Liver (tissue), 9 donors: ENCODE results near the gene ARHGAP9. TPM values are rescaled to one million over a fixed set of nuclear protein-coding genes. Genes with fewer than 3 reads are reported as not detected.

Experiments used
- DNase-seq: peaks from one replicate; pipeline ENCODE4 v3.0.0-alpha.2; 2017; ENCODE audit warnings: low spot score
- H3K27ac ChIP-seq, 2 donors: one replicate each; pipeline ENCODE4 v1.7.0; 2013; ENCODE audit warnings: inconsistent platforms in 2 of 2, low read length in 2 of 2, control low read depth in 1 of 2, low read depth in 1 of 2, mild to moderate bottlenecking in 1 of 2
- H3K27me3 ChIP-seq, 4 donors: one replicate each; pipeline versions ENCODE4 v1.6.1 to v1.7.0; 2013; ENCODE audit warnings: low read length in 3 of 4, inconsistent platforms in 1 of 4, mild to moderate bottlenecking in 1 of 4, moderate library complexity in 1 of 4; ENCODE audit not compliant: control insufficient read depth in 4 of 4, insufficient read depth in 4 of 4
- H3K36me3 ChIP-seq, 4 donors: one replicate each; pipeline versions ENCODE4 v1.6.1 to v1.7.0; 2013; ENCODE audit warnings: low read length in 3 of 4, mild to moderate bottlenecking in 3 of 4, low read depth in 1 of 4, moderate library complexity in 1 of 4; ENCODE audit not compliant: control insufficient read depth in 4 of 4, insufficient read depth in 3 of 4
- H3K4me1 ChIP-seq, 4 donors: one replicate each; pipeline versions ENCODE4 v1.6.1 to v1.7.0; 2013; ENCODE audit warnings: low read length in 3 of 4, mild to moderate bottlenecking in 3 of 4, moderate library complexity in 1 of 4; ENCODE audit not compliant: control insufficient read depth in 4 of 4, insufficient read depth in 4 of 4
- H3K4me3 ChIP-seq, 3 donors: one replicate each; pipeline versions ENCODE4 v1.6.1 to v1.7.0; 2013; ENCODE audit warnings: low read length in 3 of 3, control low read depth in 1 of 3, low read depth in 1 of 3, mild to moderate bottlenecking in 1 of 3
- H3K9ac ChIP-seq, 2 donors: one replicate each; pipeline ENCODE4 v1.7.0; 2013; ENCODE audit warnings: low read length in 2 of 2, mild to moderate bottlenecking in 2 of 2, moderate library complexity in 2 of 2, control low read depth in 1 of 2, low read depth in 1 of 2
- H3K9me3 ChIP-seq, 4 donors: one replicate each; pipeline versions ENCODE4 v1.6.1 to v1.7.0; 2013; ENCODE audit warnings: low read length in 3 of 4; ENCODE audit not compliant: control insufficient read depth in 4 of 4
- ATF3 ChIP-seq: IDR thresholded peaks from 2 replicates; pipeline ENCODE4 v1.6.1; 2016; ENCODE audit warnings: antibody characterized with exemption
- EGR1 ChIP-seq, 2 donors: IDR thresholded peaks; 2 replicates each; pipeline ENCODE4 v1.6.1; 2016 to 2018; ENCODE audit warnings: antibody characterized with exemption in 2 of 2, low read depth in 2 of 2
- FOXA1 ChIP-seq: IDR thresholded peaks from 2 replicates; pipeline ENCODE4 v1.6.1; 2016; ENCODE audit warnings: antibody characterized with exemption
- FOXA2 ChIP-seq: IDR thresholded peaks from 2 replicates; pipeline ENCODE4 v1.6.1; 2016; ENCODE audit warnings: antibody characterized with exemption
- GABPA ChIP-seq, 2 donors: IDR thresholded peaks in 1 of 2; conservative IDR thresholded peaks in 1 of 2; 2 replicates each; pipeline ENCODE4 v1.6.1; 2016; ENCODE audit warnings: antibody characterized with exemption in 2 of 2, mild to moderate bottlenecking in 1 of 2, moderate library complexity in 1 of 2
- HNF4A ChIP-seq, 2 donors: conservative IDR thresholded peaks; 2 replicates each; pipeline ENCODE4 v1.6.1; 2016; ENCODE audit warnings: antibody characterized with exemption in 2 of 2, mild to moderate bottlenecking in 2 of 2
- HNF4G ChIP-seq: IDR thresholded peaks from 2 replicates; pipeline ENCODE4 v1.6.1; 2016; ENCODE audit warnings: antibody characterized with exemption
- JUND ChIP-seq, 2 donors: IDR thresholded peaks; 2 replicates each; pipeline ENCODE4 v1.6.1; 2016; ENCODE audit warnings: antibody characterized with exemption in 2 of 2
- NR2F2 ChIP-seq: IDR thresholded peaks from 2 replicates; pipeline ENCODE4 v1.6.1; 2016; ENCODE audit warnings: antibody characterized with exemption
- RAD21 ChIP-seq, 2 donors: IDR thresholded peaks; 2 replicates each; pipeline ENCODE4 v1.6.1; 2016; ENCODE audit warnings: antibody characterized with exemption in 2 of 2, mild to moderate bottlenecking in 2 of 2
- REST ChIP-seq: IDR thresholded peaks from 2 replicates; pipeline ENCODE4 v1.6.1; 2016; ENCODE audit warnings: antibody characterized with exemption, mild to moderate bottlenecking
- RXRA ChIP-seq, 2 donors: IDR thresholded peaks; 2 replicates each; pipeline ENCODE4 v1.6.1; 2017 to 2018; ENCODE audit warnings: antibody characterized with exemption in 2 of 2, mild to moderate bottlenecking in 1 of 2
- SP1 ChIP-seq: IDR thresholded peaks from 2 replicates; pipeline ENCODE4 v1.6.1; 2018; ENCODE audit warnings: antibody characterized with exemption, mild to moderate bottlenecking
- TAF1 ChIP-seq: conservative IDR thresholded peaks from 2 replicates; pipeline ENCODE4 v1.6.1; 2016; ENCODE audit warnings: antibody characterized with exemption, mild to moderate bottlenecking
- YY1 ChIP-seq: IDR thresholded peaks from 2 replicates; pipeline ENCODE4 v1.6.1; 2016; ENCODE audit warnings: antibody characterized with exemption, mild to moderate bottlenecking
- ZBTB33 ChIP-seq: IDR thresholded peaks from 2 replicates; pipeline ENCODE4 v1.6.1; 2016; ENCODE audit warnings: antibody characterized with exemption
- WGBS: extraction: QIAGEN DNeasy Blood & Tissue Kit; methylation state at CpG from one replicate; pipeline ENCODE4 v1.1.7; 2013; 5-methylcytosine and 5-hydroxymethylcytosine counted together
- polyA plus RNA-seq, 2 donors: library from polyadenylated mRNA; stranded (reverse) in 1 of 2; unstranded in 1 of 2; fragments of 200-250 nt in 1 of 2; fragments of >200 nt in 1 of 2; fragmentation: Nextera tagmentation in 1 of 2; extraction: Ambion mirVana in 1 of 2; gene quantifications; one replicate each; pipeline versions ENCODE4 v1.2.1 to v1.2.3, GENCODE V29; 2013 to 2015
- total RNA-seq, 2 donors: library from RNA; depleted of rRNA; stranded (reverse); fragments of >200 nt; gene quantifications; one replicate each; pipeline ENCODE4 v1.2.3, GENCODE V29; 2014
- TF ChIP-seq, protein P1 (sequence below): IDR thresholded peaks from 2 replicates; pipeline ENCODE4 v1.6.1; 2016; ENCODE audit warnings: antibody characterized with exemption
- TF ChIP-seq, protein P2 (sequence below): fragments of 150-350 bp; IDR thresholded peaks from 2 replicates; pipeline ENCODE4 v1.5.1; 2017; ENCODE audit warnings: improper control_type of control experiment, low read depth, low read length; ENCODE audit not compliant: missing input control
- donor health status: healthy.
- donor health status: healthy.
- donor health status: healthy.
- donor health status: healthy.
- donor health status: healthy.

ARHGAP9 gene
- total and polyA plus RNA-seq, 4 donors: 3.0 to 12.0 (median 7.1) TPM

DNA sequence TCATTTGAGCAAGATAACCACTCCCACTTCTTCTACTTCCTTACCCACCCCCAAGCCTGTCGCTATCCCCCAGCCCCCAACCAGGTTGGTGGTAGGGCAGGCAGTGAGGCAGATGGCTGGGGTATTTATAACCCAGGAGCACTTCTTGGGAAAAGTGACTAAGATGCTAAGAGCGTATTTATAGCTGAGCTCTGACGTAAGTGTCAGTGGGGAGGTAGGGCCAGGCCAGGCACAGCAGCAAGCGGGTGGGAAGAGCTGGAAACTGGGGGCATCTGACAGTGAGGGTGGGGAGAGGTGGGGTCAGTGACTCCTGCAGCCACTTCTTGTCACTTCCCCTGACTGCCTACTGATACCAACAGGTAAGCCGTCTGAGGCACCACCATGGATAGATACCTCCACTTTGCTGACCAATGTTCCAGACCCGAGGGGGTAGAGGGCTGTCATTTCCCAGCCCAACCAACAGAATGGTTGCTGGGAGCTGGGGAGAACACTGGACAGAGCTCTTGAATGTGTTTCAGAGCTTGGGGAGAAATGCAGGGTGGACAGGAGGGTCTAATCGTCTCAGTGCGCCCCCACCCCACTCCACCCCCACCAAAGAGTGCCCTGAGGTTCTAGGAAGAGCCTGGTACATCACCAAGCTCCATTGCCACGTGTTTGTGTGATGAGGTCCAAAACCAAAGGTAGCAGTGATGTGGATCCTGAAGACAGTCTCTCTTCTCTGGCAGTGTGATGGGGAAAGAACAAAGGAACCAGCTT is 27.3 kb downstream of the ARHGAP9 start:
- DNase-seq: no peak
- H3K27ac ChIP-seq: peak overlapping the region; percentile 92 to 96
- H3K36me3 ChIP-seq: peaks cover 0 to 3% (median 0%) of the 10 kb centered on the region in 4 donors
- WGBS: 19% methylated on average over 9 of the region's 9 CpGs
- H3K9ac ChIP-seq: peak overlapping the region in 1 of 2 donors; percentile 83
- peak; percentile 33 to 49 for TF ChIP-seq RXRA (IDR thresholded peaks at IDR 0.05)
- TF ChIP-seq, protein P1, sequence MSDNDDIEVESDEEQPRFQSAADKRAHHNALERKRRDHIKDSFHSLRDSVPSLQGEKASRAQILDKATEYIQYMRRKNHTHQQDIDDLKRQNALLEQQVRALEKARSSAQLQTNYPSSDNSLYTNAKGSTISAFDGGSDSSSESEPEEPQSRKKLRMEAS: no peak
- no peak for TF ChIP-seq NR2F2
- TF ChIP-seq RAD21 (IDR thresholded peaks at IDR 0.05): no peak
- TF ChIP-seq SP1: no peak
- no peak for TF ChIP-seq YY1
- TF ChIP-seq HNF4A (conservative IDR thresholded peaks at IDR 0.05): no peak
- peak; percentile 48 for TF ChIP-seq REST
- peak; percentile 11 for TF ChIP-seq HNF4G
- TF ChIP-seq FOXA2: no peak
- no peak overlapping the region for H3K4me3 ChIP-seq
- peaks cover 14 to 61% (median 37%) of the 10 kb centered on the region in 4 donors for H3K4me1 ChIP-seq
- H3K9me3 ChIP-seq: no peaks in the 10 kb centered on the region
- H3K27me3 ChIP-seq: no peaks in the 10 kb centered on the region

- peak overlapping the region; percentile 22 to 83 for H3K9ac ChIP-seq
- H3K9me3 ChIP-seq: no peaks in the 10 kb centered on the region
- peak; percentile 68 for DNase-seq
- TF ChIP-seq FOXA1 (peak; percentile 89), SP1 (peak; percentile 98), TAF1 (peak; percentile 73), ZBTB33 (peak; percentile 95), HNF4A (conservative IDR thresholded peaks at IDR 0.05) (peak; percentile 98 to 99), ATF3 (peak; percentile 79), NR2F2 (peak; percentile 78), YY1 (peak; percentile 81), JUND (IDR thresholded peaks at IDR 0.05) (peak; percentile 89 to 92), HNF4G (peak; percentile 98), GABPA (IDR thresholded peaks at IDR 0.05 in 1 of 2, conservative IDR thresholded peaks at IDR 0.05 in 1 of 2) (peak in 1 of 2 donors; percentile 56), FOXA2 (peak; percentile 90), RAD21 (IDR thresholded peaks at IDR 0.05) (peak; percentile 52 to 73), REST (peak; percentile 82), EGR1 (IDR thresholded peaks at IDR 0.05; ENCODE audit: low read depth in 2 of 2) (peak; percentile 92 to 93), RXRA (IDR thresholded peaks at IDR 0.05) (peak; percentile 98 to 99)
- TF ChIP-seq, protein P1: peak; percentile 99
- TF ChIP-seq, protein P2, sequence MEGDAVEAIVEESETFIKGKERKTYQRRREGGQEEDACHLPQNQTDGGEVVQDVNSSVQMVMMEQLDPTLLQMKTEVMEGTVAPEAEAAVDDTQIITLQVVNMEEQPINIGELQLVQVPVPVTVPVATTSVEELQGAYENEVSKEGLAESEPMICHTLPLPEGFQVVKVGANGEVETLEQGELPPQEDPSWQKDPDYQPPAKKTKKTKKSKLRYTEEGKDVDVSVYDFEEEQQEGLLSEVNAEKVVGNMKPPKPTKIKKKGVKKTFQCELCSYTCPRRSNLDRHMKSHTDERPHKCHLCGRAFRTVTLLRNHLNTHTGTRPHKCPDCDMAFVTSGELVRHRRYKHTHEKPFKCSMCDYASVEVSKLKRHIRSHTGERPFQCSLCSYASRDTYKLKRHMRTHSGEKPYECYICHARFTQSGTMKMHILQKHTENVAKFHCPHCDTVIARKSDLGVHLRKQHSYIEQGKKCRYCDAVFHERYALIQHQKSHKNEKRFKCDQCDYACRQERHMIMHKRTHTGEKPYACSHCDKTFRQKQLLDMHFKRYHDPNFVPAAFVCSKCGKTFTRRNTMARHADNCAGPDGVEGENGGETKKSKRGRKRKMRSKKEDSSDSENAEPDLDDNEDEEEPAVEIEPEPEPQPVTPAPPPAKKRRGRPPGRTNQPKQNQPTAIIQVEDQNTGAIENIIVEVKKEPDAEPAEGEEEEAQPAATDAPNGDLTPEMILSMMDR: no peak
- peaks cover 14 to 53% (median 38%) of the 10 kb centered on the region in 4 donors for H3K4me1 ChIP-seq
- H3K4me3 ChIP-seq: no peak overlapping the region
- H3K27me3 ChIP-seq: no peaks in the 10 kb centered on the region
- WGBS: 34% methylated on average over 6 of the region's 6 CpGs
- peaks cover 0 to 3% (median 0%) of the 10 kb centered on the region in 4 donors for H3K36me3 ChIP-seq
- peak overlapping the region; percentile 92 to 96 for H3K27ac ChIP-seq
Observed at GRCh38 chr12:57451233-57451778, 28.4 kb downstream of the ARHGAP9 start.
